ENCODE results near the gene NKD1.

GRCh38 chr16:50573279-50573678, 25.1 kb downstream of the NKD1 start:
- no peak for TF ChIP-seq EP300 (IDR thresholded peaks at IDR 0.05)
- no peak for TF ChIP-seq CTCF (IDR thresholded peaks at IDR 0.05)
- no peak for TF ChIP-seq POLR2A (IDR thresholded peaks at IDR 0.05)
